Karpas-422 (cell line): Measurements from ENCODE around the gene LEPROT. TPM values are rescaled to one million over a fixed set of nuclear protein-coding genes. Genes with fewer than 3 reads are reported as not detected.

Source experiments
- DNase-seq: peaks from one replicate; pipeline ENCODE4 v3.0.0-alpha.2; 2015
- H2AFZ ChIP-seq: fragments of 200-600 bp; sonication (generic); 2 replicates; pipeline ENCODE4 v1.6.1; 2014; ENCODE audit warnings: antibody characterized with exemption, low read length, mixed read lengths
- H3K27ac ChIP-seq: fragments of 200-600 bp; sonication (generic); 2 replicates; pipeline ENCODE4 v1.5.1; 2014; ENCODE audit warnings: mild to moderate bottlenecking, low read length, moderate library complexity
- H3K27me3 ChIP-seq: fragments of 200-600 bp; sonication (generic); 2 replicates; pipeline ENCODE4 v1.6.1; 2014; ENCODE audit warnings: low read length, mixed read lengths
- H3K36me3 ChIP-seq: fragments of 200-600 bp; sonication (generic); 2 replicates; pipeline ENCODE4 v1.6.1; 2014; ENCODE audit warnings: low read length, mixed read lengths; ENCODE audit not compliant: insufficient read depth
- H3K4me1 ChIP-seq: fragments of 200-600 bp; sonication (generic); 2 replicates; pipeline ENCODE4 v1.6.1; 2014; ENCODE audit warnings: mild to moderate bottlenecking, low read length, mixed read lengths
- H3K4me2 ChIP-seq: fragments of 200-600 bp; sonication (generic); 2 replicates; pipeline ENCODE4 v1.6.1; 2014; ENCODE audit warnings: low read length, low read depth, mild to moderate bottlenecking; ENCODE audit not compliant: poor library complexity, severe bottlenecking
- H3K4me3 ChIP-seq: fragments of 200-600 bp; sonication (generic); 2 replicates; pipeline ENCODE4 v1.5.1; 2014; ENCODE audit warnings: mild to moderate bottlenecking, antibody characterized with exemption, low read length, mixed read lengths
- H3K79me2 ChIP-seq: fragments of 200-600 bp; sonication (generic); 2 replicates; pipeline ENCODE4 v1.6.1; 2014; ENCODE audit warnings: mild to moderate bottlenecking, low read length, mixed read lengths
- H3K9ac ChIP-seq: fragments of 200-600 bp; sonication (generic); 2 replicates; pipeline ENCODE4 v1.6.0; 2014; ENCODE audit warnings: low read length
- H3K9me2 ChIP-seq: fragments of 200-600 bp; sonication (generic), shearing (Covaris generic); replicated peaks from 2 replicates; pipeline ENCODE4 v1.6.0; 2014; ENCODE audit warnings: mild to moderate bottlenecking, low read length, moderate library complexity; ENCODE audit not compliant: insufficient read depth
- H3K9me3 ChIP-seq: fragments of 300-700, 200-600 bp; sonication (generic); 2 replicates; pipeline ENCODE4 v1.6.1; 2014; ENCODE audit warnings: low read length, mixed read lengths
- H4K20me1 ChIP-seq: fragments of 200-600 bp; sonication (generic); 2 replicates; pipeline ENCODE4 v1.6.1; 2014; ENCODE audit warnings: mild to moderate bottlenecking, antibody characterized with exemption, low read length, low read depth; ENCODE audit not compliant: insufficient read depth
- total RNA-seq: library from RNA; depleted of rRNA; stranded (reverse); fragments of >200 nt; shearing (Covaris generic); gene quantifications from 2 replicates; pipeline ENCODE4 v1.2.3, GENCODE V29; 2014; ENCODE audit warnings: low replicate concordance

LEPROT gene
- total RNA-seq, 1 experiment from 2014 or later: 31.3 TPM

GRCh38 chr1:65425006-65425405, 4.5 kb downstream of the LEPROT start:
- Histone ChIP-seq H3K36me3 (peaks cover 3% of the 10 kb centered on the region; the same call in 1 of the 2 replicates), H3K27ac (no peak overlapping the region), H3K9me3 (no peaks in the 10 kb centered on the region), H3K4me1 (peaks cover 26% of the 10 kb centered on the region), H3K9me2 (no peaks in the 10 kb centered on the region), H2AFZ (no peak overlapping the region), H3K9ac (no peak overlapping the region), H3K4me3 (no peak overlapping the region), H4K20me1 (no peaks in the 10 kb centered on the region), H3K79me2 (peaks cover 42% of the 10 kb centered on the region), H3K4me2 (no peak overlapping the region), H3K27me3 (no peaks in the 10 kb centered on the region)
- no peak for DNase-seq

- DNase-seq: no peak
- Histone ChIP-seq H3K79me2 (peaks cover 42% of the 10 kb centered on the region), H3K4me1 (peaks cover 26% of the 10 kb centered on the region), H3K36me3 (peaks cover 3% of the 10 kb centered on the region; the same call in 1 of the 2 replicates), H2AFZ (no peak overlapping the region), H3K9me3 (no peaks in the 10 kb centered on the region), H4K20me1 (no peaks in the 10 kb centered on the region), H3K27ac (no peak overlapping the region), H3K4me2 (no peak overlapping the region), H3K9ac (no peak overlapping the region), H3K27me3 (no peaks in the 10 kb centered on the region), H3K4me3 (no peak overlapping the region), H3K9me2 (no peaks in the 10 kb centered on the region)
These were observed 5.2 kb downstream of the LEPROT start for GRCh38 chr1:65425697-65426096.

- no peak overlapping the region for H3K27ac ChIP-seq
- H2AFZ ChIP-seq: no peak overlapping the region
- H3K79me2 ChIP-seq: peaks cover 8% of the 10 kb centered on the region
- H4K20me1 ChIP-seq: no peaks in the 10 kb centered on the region
- H3K4me3 ChIP-seq: no peak overlapping the region
- H3K9me2 ChIP-seq: no peaks in the 10 kb centered on the region
- no peak overlapping the region for H3K9ac ChIP-seq
- H3K4me2 ChIP-seq: no peak overlapping the region
- H3K27me3 ChIP-seq: no peaks in the 10 kb centered on the region
- no peaks in the 10 kb centered on the region for H3K9me3 ChIP-seq
- H3K4me1 ChIP-seq: no peaks in the 10 kb centered on the region
- no peak for DNase-seq
- peaks cover 6% of the 10 kb centered on the region; the same call in 1 of the 2 replicates for H3K36me3 ChIP-seq
These were observed 8.6 kb downstream of the LEPROT start for GRCh38 chr1:65429078-65429477.

GRCh38 chr1:65429806-65430205, 9.3 kb downstream of the LEPROT start:
- H3K79me2 ChIP-seq: peaks cover under 1% of the 10 kb centered on the region
- no peak overlapping the region for H2AFZ ChIP-seq
- no peaks in the 10 kb centered on the region for H3K9me2 ChIP-seq
- peaks cover 6% of the 10 kb centered on the region; the same call in 1 of the 2 replicates for H3K36me3 ChIP-seq
- DNase-seq: no peak
- H3K4me1 ChIP-seq: no peaks in the 10 kb centered on the region
- H3K27ac ChIP-seq: no peak overlapping the region
- no peaks in the 10 kb centered on the region for H3K9me3 ChIP-seq
- H3K9ac ChIP-seq: no peak overlapping the region
- no peaks in the 10 kb centered on the region for H4K20me1 ChIP-seq
- H3K27me3 ChIP-seq: no peaks in the 10 kb centered on the region
- H3K4me2 ChIP-seq: no peak overlapping the region
- no peak overlapping the region for H3K4me3 ChIP-seq

- Histone ChIP-seq H3K4me3 (no peak overlapping the region), H3K4me2 (no peak overlapping the region), H3K4me1 (no peaks in the 10 kb centered on the region), H3K9ac (no peak overlapping the region), H3K79me2 (no peaks in the 10 kb centered on the region), H3K9me3 (no peaks in the 10 kb centered on the region), H3K27me3 (no peaks in the 10 kb centered on the region), H3K36me3 (peaks cover 4% of the 10 kb centered on the region; the same call in 1 of the 2 replicates), H2AFZ (no peak overlapping the region), H3K27ac (no peak overlapping the region), H3K9me2 (no peaks in the 10 kb centered on the region), H4K20me1 (no peaks in the 10 kb centered on the region)
- peak; percentile 78 for DNase-seq
These were observed 10.7 kb downstream of the LEPROT start for GRCh38 chr1:65431111-65431705.

GRCh38 chr1:65432918-65433317, 12.4 kb downstream of the LEPROT start:
- H3K27me3 ChIP-seq: no peaks in the 10 kb centered on the region
- H3K79me2 ChIP-seq: no peaks in the 10 kb centered on the region
- no peaks in the 10 kb centered on the region for H3K9me3 ChIP-seq
- H3K36me3 ChIP-seq: 0 out of 2 replicates have a peak, but pooled peaks cover 4% of the 10 kb centered on the region
- H2AFZ ChIP-seq: no peak overlapping the region
- H3K4me3 ChIP-seq: no peak overlapping the region
- no peaks in the 10 kb centered on the region for H4K20me1 ChIP-seq
- no peak overlapping the region for H3K9ac ChIP-seq
- no peak overlapping the region for H3K4me2 ChIP-seq
- no peaks in the 10 kb centered on the region for H3K9me2 ChIP-seq
- DNase-seq: no peak
- no peak overlapping the region for H3K27ac ChIP-seq
- H3K4me1 ChIP-seq: no peaks in the 10 kb centered on the region

GRCh38 chr1:65434255-65434654, 13.8 kb downstream of the LEPROT start:
- Histone ChIP-seq H3K27ac (no peak overlapping the region), H3K4me1 (no peaks in the 10 kb centered on the region), H3K9me2 (no peaks in the 10 kb centered on the region), H3K79me2 (no peaks in the 10 kb centered on the region), H3K9ac (no peak overlapping the region), H2AFZ (no peak overlapping the region), H3K27me3 (no peaks in the 10 kb centered on the region), H3K4me3 (no peak overlapping the region), H3K36me3 (0 out of 2 replicates have a peak, but pooled peaks cover 4% of the 10 kb centered on the region), H3K4me2 (no peak overlapping the region), H4K20me1 (no peaks in the 10 kb centered on the region), H3K9me3 (no peaks in the 10 kb centered on the region)
- DNase-seq: no peak

GRCh38 chr1:65434760-65435159, 14.3 kb downstream of the LEPROT start:
- no peak for DNase-seq
- no peak overlapping the region for H3K27ac ChIP-seq
- H3K9me3 ChIP-seq: no peaks in the 10 kb centered on the region
- 0 out of 2 replicates have a peak, but pooled peaks cover 4% of the 10 kb centered on the region for H3K36me3 ChIP-seq
- H2AFZ ChIP-seq: no peak overlapping the region
- no peaks in the 10 kb centered on the region for H3K9me2 ChIP-seq
- H3K27me3 ChIP-seq: no peaks in the 10 kb centered on the region
- H3K4me2 ChIP-seq: no peak overlapping the region
- no peaks in the 10 kb centered on the region for H3K79me2 ChIP-seq
- H3K4me1 ChIP-seq: no peaks in the 10 kb centered on the region
- no peak overlapping the region for H3K9ac ChIP-seq
- H4K20me1 ChIP-seq: no peaks in the 10 kb centered on the region
- no peak overlapping the region for H3K4me3 ChIP-seq
